ENCODE results near the gene CYP2A7. TPM values are rescaled to one million over a fixed set of nuclear protein-coding genes. Genes with fewer than 3 reads are reported as not detected.

The CYP2A7 gene
- total RNA-seq, 1 experiment from 2014 or later, result not detected

DNA sequence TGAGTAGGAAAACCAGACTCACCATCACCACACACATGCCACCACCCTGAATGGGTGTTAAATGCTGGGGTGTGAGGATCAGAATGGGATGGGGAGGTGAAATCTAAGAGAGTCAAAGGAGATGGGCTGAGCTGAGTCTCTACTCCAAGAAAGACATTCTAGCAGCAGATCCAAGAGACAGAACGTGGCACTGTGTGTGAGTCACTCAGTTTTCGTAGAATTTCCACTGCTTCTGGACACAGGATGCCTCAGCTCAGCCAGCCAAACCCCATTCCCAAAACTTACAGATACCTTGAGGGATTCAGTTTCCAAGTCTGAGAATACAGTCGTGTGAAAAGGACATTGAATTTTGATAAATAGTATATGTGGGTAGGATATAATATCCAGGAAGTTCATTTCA, 7.3 kb upstream of the CYP2A7 start:
- ATAC-seq (no peak), DNase-seq (ENCODE audit: low read depth, low spot score) (no peak)
- Histone ChIP-seq H3K27ac (ENCODE audit: low read depth, low read length) (no peak overlapping the region), H4K20me1 (ENCODE audit: insufficient read depth) (no peaks in the 10 kb centered on the region), H3K4me2 (ENCODE audit: low read length) (no peak overlapping the region), H3K36me3 (ENCODE audit: control insufficient read depth in 1 of 2, insufficient read depth in 2 of 2, low read length in 2 of 2) (no peaks in the 10 kb centered on the region), H2AFZ (ENCODE audit: low read depth, low read length, poor library complexity, severe bottlenecking) (no peak overlapping the region), H3K4me1 (ENCODE audit: control insufficient read depth in 1 of 2, insufficient read depth in 2 of 2, low read length in 2 of 2) (no peaks in the 10 kb centered on the region), H3K27me3 (ENCODE audit: insufficient read depth, low read length) (peaks cover 42% of the 10 kb centered on the region), H3K9ac (ENCODE audit: low read length) (no peak overlapping the region), H3K79me2 (ENCODE audit: insufficient read depth, low read length) (no peaks in the 10 kb centered on the region), H3K4me3 (replicated peaks in 1 of 2; ENCODE audit: low read depth in 1 of 2, low read length in 2 of 2) (no peak overlapping the region), H3K9me2 (ENCODE audit: insufficient read depth) (no peaks in the 10 kb centered on the region), H3K9me3 (ENCODE audit: control insufficient read depth in 1 of 2, insufficient read depth in 1 of 2, low read depth in 1 of 2, low read length in 2 of 2) (no peaks in the 10 kb centered on the region)
- ChIA-PET POLR2A (no interaction called here), RAD21 (ENCODE audit: low non-redundant PET in 1 of 2, low total read pairs in 2 of 2, uncharacterized antibody in 2 of 2, unreplicated experiment in 2 of 2) (no interaction called here), CTCF (no interaction called here)
- intact Hi-C loops (cut with micrococcal nuclease), result no loop called here
- TF ChIP-seq ZBTB33 (IDR thresholded peaks at IDR 0.05; ENCODE audit: extremely low read depth, insufficient replicate concordance, low read length) (no peak), SRF (IDR thresholded peaks at IDR 0.05; ENCODE audit: low read depth) (no peak), CEBPB (IDR thresholded peaks at IDR 0.05; ENCODE audit: low read depth) (no peak), ZNF274 (IDR thresholded peaks at IDR 0.05; ENCODE audit: low read depth, low read length) (no peak), TCF7L2 (IDR thresholded peaks at IDR 0.05; ENCODE audit: borderline replicate concordance, extremely low read depth, insufficient read depth, insufficient read length) (no peak), JUND (IDR thresholded peaks at IDR 0.05) (no peak), YY1 (IDR thresholded peaks at IDR 0.05; ENCODE audit: extremely low read depth, insufficient replicate concordance, low read depth, low read length) (no peak), POLR2A (IDR thresholded peaks at IDR 0.05; ENCODE audit: borderline replicate concordance, extremely low read depth, insufficient read depth, insufficient read length) (no peak), POLR2AphosphoS5 (IDR thresholded peaks at IDR 0.05; ENCODE audit: low read depth, low read length) (no peak), EZH2 (IDR thresholded peaks at IDR 0.05) (no peak), SP1 (IDR thresholded peaks at IDR 0.05; ENCODE audit: low read depth) (no peak), SIN3A (IDR thresholded peaks at IDR 0.05; ENCODE audit: low read depth) (no peak), EZH2phosphoT487 (IDR thresholded peaks at IDR 0.05; ENCODE audit: borderline replicate concordance) (no peak), FOSL1 (IDR thresholded peaks at IDR 0.05; ENCODE audit: low read depth) (no peak), MAX (IDR thresholded peaks at IDR 0.05) (no peak), RAD21 (IDR thresholded peaks at IDR 0.05; ENCODE audit: low read depth) (no peak), ZFX (IDR thresholded peaks at IDR 0.05) (no peak), EGR1 (IDR thresholded peaks at IDR 0.05; ENCODE audit: low read depth) (no peak)
- TF ChIP-seq, protein P1, sequence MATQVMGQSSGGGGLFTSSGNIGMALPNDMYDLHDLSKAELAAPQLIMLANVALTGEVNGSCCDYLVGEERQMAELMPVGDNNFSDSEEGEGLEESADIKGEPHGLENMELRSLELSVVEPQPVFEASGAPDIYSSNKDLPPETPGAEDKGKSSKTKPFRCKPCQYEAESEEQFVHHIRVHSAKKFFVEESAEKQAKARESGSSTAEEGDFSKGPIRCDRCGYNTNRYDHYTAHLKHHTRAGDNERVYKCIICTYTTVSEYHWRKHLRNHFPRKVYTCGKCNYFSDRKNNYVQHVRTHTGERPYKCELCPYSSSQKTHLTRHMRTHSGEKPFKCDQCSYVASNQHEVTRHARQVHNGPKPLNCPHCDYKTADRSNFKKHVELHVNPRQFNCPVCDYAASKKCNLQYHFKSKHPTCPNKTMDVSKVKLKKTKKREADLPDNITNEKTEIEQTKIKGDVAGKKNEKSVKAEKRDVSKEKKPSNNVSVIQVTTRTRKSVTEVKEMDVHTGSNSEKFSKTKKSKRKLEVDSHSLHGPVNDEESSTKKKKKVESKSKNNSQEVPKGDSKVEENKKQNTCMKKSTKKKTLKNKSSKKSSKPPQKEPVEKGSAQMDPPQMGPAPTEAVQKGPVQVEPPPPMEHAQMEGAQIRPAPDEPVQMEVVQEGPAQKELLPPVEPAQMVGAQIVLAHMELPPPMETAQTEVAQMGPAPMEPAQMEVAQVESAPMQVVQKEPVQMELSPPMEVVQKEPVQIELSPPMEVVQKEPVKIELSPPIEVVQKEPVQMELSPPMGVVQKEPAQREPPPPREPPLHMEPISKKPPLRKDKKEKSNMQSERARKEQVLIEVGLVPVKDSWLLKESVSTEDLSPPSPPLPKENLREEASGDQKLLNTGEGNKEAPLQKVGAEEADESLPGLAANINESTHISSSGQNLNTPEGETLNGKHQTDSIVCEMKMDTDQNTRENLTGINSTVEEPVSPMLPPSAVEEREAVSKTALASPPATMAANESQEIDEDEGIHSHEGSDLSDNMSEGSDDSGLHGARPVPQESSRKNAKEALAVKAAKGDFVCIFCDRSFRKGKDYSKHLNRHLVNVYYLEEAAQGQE (IDR thresholded peaks at IDR 0.05; ENCODE audit: low read depth), result no peak
- TF ChIP-seq, protein P2, sequence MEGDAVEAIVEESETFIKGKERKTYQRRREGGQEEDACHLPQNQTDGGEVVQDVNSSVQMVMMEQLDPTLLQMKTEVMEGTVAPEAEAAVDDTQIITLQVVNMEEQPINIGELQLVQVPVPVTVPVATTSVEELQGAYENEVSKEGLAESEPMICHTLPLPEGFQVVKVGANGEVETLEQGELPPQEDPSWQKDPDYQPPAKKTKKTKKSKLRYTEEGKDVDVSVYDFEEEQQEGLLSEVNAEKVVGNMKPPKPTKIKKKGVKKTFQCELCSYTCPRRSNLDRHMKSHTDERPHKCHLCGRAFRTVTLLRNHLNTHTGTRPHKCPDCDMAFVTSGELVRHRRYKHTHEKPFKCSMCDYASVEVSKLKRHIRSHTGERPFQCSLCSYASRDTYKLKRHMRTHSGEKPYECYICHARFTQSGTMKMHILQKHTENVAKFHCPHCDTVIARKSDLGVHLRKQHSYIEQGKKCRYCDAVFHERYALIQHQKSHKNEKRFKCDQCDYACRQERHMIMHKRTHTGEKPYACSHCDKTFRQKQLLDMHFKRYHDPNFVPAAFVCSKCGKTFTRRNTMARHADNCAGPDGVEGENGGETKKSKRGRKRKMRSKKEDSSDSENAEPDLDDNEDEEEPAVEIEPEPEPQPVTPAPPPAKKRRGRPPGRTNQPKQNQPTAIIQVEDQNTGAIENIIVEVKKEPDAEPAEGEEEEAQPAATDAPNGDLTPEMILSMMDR (IDR thresholded peaks at IDR 0.05 in 2 of 3, conservative IDR thresholded peaks at IDR 0.05 in 1 of 3; ENCODE audit: borderline replicate concordance in 1 of 3, insufficient read depth in 1 of 3, low read depth in 2 of 3, low read length in 2 of 3), result no peak
- no TSS peak for BruUV-seq (replicated peaks)

Data from HCT116 (cell line).